HCT116 (cell line): ENCODE results near the gene ACP4.

Source experiments
- CTCF ChIP-seq, 3 experiments: fragments of 200-600 bp in 1 of 3; sonication (generic) in 1 of 3; IDR thresholded peaks in 2 of 3; conservative IDR thresholded peaks in 1 of 3; 2 replicates each; pipeline ENCODE4 v1.5.1; 2012 to 2017; ENCODE audit warnings: low read depth in 2 of 3, low read length in 2 of 3, antibody characterized with exemption in 1 of 3, borderline replicate concordance in 1 of 3, control low read depth in 1 of 3, mild to moderate bottlenecking in 1 of 3, mixed read lengths in 1 of 3, mixed run types in 1 of 3, moderate library complexity in 1 of 3; ENCODE audit not compliant: insufficient read depth in 1 of 3
- MAX ChIP-seq: IDR thresholded peaks from 2 replicates; pipeline ENCODE4 v1.6.1; 2012
- POLR2A ChIP-seq: IDR thresholded peaks from 2 replicates; pipeline ENCODE4 v1.7.0; 2011; ENCODE audit warnings: borderline replicate concordance; ENCODE audit not compliant: insufficient read depth, insufficient read length; ENCODE audit errors: extremely low read depth
- RAD21 ChIP-seq: IDR thresholded peaks from 2 replicates; pipeline ENCODE4 v1.6.1; 2012; ENCODE audit warnings: low read depth, mild to moderate bottlenecking
- REST ChIP-seq: IDR thresholded peaks from 2 replicates; pipeline ENCODE4 v1.6.1; 2012; ENCODE audit warnings: low read depth
- YY1 ChIP-seq: IDR thresholded peaks from 2 replicates; pipeline ENCODE4 v1.6.1; 2011; ENCODE audit warnings: low read length, low read depth, moderate library complexity, mild to moderate bottlenecking; ENCODE audit not compliant: insufficient replicate concordance; ENCODE audit errors: extremely low read depth
- ZBTB33 ChIP-seq: IDR thresholded peaks from 2 replicates; pipeline ENCODE4 v1.6.1; 2011; ENCODE audit warnings: mild to moderate bottlenecking, low read length, moderate library complexity; ENCODE audit not compliant: insufficient replicate concordance; ENCODE audit errors: extremely low read depth

GRCh38 chr19:50753879-50754278 lies 36.3 kb upstream of the ACP4 start:
- TF ChIP-seq CTCF (IDR thresholded peaks at IDR 0.05 in 2 of 3, conservative IDR thresholded peaks at IDR 0.05 in 1 of 3; ENCODE audit: borderline replicate concordance in 1 of 3, insufficient read depth in 1 of 3, low read depth in 2 of 3, low read length in 2 of 3) (no peak), POLR2A (no peak), RAD21 (no peak), MAX (no peak), YY1 (no peak), REST (no peak), ZBTB33 (no peak)
